GM12878 (cell line): ENCODE data around the gene COL15A1. TPM values are rescaled to one million over a fixed set of nuclear protein-coding genes. Genes with fewer than 3 reads are reported as not detected.

Source experiments
- CBX3 ChIP-seq: fragments of 200-600 bp; sonication (generic); IDR thresholded peaks from 2 replicates; pipeline ENCODE4 v1.6.1; 2016; ENCODE audit warnings: low read depth, borderline replicate concordance
- MYB ChIP-seq: fragments of 150-350 bp; IDR thresholded peaks from 2 replicates; pipeline ENCODE4 v1.6.1; 2014; ENCODE audit warnings: mild to moderate bottlenecking, low read depth, low read length, borderline replicate concordance
- NBN ChIP-seq: fragments of 450-650 bp; IDR thresholded peaks from 2 replicates; pipeline ENCODE4 v1.6.1; 2016
- POLR2AphosphoS5 ChIP-seq: IDR thresholded peaks from 2 replicates; pipeline ENCODE4 v1.6.1; 2011; ENCODE audit warnings: mild to moderate bottlenecking, low read length, inconsistent platforms
- RELB ChIP-seq: fragments of 450-650 bp; IDR thresholded peaks from 2 replicates; pipeline ENCODE4 v1.6.1; 2017; ENCODE audit warnings: low read depth, mild to moderate bottlenecking, moderate library complexity
- TCF3 ChIP-seq: IDR thresholded peaks from 2 replicates; pipeline ENCODE4 v1.6.1; 2012; ENCODE audit warnings: low read depth, mild to moderate bottlenecking, low read length, borderline replicate concordance; ENCODE audit not compliant: insufficient read depth
- ZNF207 ChIP-seq: fragments of 450-650 bp; IDR thresholded peaks from 2 replicates; pipeline ENCODE4 v1.6.1; 2014; ENCODE audit warnings: antibody characterized with exemption, mild to moderate bottlenecking, borderline replicate concordance
- ZNF622 ChIP-seq: fragments of 450-650 bp; IDR thresholded peaks from 2 replicates; pipeline ENCODE4 v1.6.1; 2017; ENCODE audit warnings: mild to moderate bottlenecking, inconsistent platforms
- polyA plus RNA-seq, 11 experiments: library from polyadenylated mRNA; depleted of rRNA in 4 of 11; unstranded in 6 of 11; stranded (reverse) in 5 of 11; fragments of >200 nt; fragmentation: Nextera tagmentation in 4 of 11; fragmentation: Illumina TruSeq in 1 of 11; extraction: Ambion mirVana in 4 of 11; extraction: Trizol in 1 of 11; gene quantifications; 1 replicate in 1 of 11; 2 replicates in 10 of 11; pipeline versions ENCODE4 v1.2.1 to v1.2.3, GENCODE V29; 2011 to 2016; ENCODE audit warnings: inconsistent platforms in 2 of 11, missing spikeins in 2 of 11, low read depth in 1 of 11
- total RNA-seq, 4 experiments: library from RNA; depleted of rRNA in 3 of 4; stranded (reverse); fragments of >200 nt in 3 of 4; fragmentation: Illumina TruSeq in 1 of 4; extraction: Trizol in 1 of 4; gene quantifications; 2 replicates each; pipeline versions ENCODE4 v1.2.1 to v1.2.3, GENCODE V29; 2013 to 2021
- TF ChIP-seq, protein P1 (sequence below): fragments of 450-650 bp; formaldehyde crosslinking; IDR thresholded peaks from 2 replicates; pipeline ENCODE4 v1.4.0; 2020; ENCODE audit warnings: mild to moderate bottlenecking, moderate library complexity

COL15A1 gene
- total and polyA plus RNA-seq, 10 of the 15 experiments (the other 5 are each of a cell fraction or from before 2014, with no cell fraction given) = 0.01 to 0.28 (median 0.06) TPM; not detected in 2

- TF ChIP-seq RELB (no peak), MYB (no peak), CBX3 (no peak), TCF3 (no peak), ZNF622 (no peak), POLR2AphosphoS5 (no peak), ZNF207 (no peak), NBN (no peak)
- TF ChIP-seq, protein P1, sequence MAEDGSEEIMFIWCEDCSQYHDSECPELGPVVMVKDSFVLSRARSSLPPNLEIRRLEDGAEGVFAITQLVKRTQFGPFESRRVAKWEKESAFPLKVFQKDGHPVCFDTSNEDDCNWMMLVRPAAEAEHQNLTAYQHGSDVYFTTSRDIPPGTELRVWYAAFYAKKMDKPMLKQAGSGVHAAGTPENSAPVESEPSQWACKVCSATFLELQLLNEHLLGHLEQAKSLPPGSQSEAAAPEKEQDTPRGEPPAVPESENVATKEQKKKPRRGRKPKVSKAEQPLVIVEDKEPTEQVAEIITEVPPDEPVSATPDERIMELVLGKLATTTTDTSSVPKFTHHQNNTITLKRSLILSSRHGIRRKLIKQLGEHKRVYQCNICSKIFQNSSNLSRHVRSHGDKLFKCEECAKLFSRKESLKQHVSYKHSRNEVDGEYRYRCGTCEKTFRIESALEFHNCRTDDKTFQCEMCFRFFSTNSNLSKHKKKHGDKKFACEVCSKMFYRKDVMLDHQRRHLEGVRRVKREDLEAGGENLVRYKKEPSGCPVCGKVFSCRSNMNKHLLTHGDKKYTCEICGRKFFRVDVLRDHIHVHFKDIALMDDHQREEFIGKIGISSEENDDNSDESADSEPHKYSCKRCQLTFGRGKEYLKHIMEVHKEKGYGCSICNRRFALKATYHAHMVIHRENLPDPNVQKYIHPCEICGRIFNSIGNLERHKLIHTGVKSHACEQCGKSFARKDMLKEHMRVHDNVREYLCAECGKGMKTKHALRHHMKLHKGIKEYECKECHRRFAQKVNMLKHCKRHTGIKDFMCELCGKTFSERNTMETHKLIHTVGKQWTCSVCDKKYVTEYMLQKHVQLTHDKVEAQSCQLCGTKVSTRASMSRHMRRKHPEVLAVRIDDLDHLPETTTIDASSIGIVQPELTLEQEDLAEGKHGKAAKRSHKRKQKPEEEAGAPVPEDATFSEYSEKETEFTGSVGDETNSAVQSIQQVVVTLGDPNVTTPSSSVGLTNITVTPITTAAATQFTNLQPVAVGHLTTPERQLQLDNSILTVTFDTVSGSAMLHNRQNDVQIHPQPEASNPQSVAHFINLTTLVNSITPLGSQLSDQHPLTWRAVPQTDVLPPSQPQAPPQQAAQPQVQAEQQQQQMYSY (CRISPR knock-in tag) = no peak
Observed at GRCh38 chr9:98942906-98943681, 613 bp upstream of the COL15A1 start (continued).
